HepG2 (cell line): ENCODE results near the gene PTPMT1. TPM values are rescaled to one million over a fixed set of nuclear protein-coding genes. Genes with fewer than 3 reads are reported as not detected.

Experiments
- ARNT ChIP-seq: fragments of 450-650 bp; IDR thresholded peaks from 2 replicates; pipeline ENCODE4 v1.6.1; 2017
- ERF ChIP-seq: IDR thresholded peaks from 2 replicates; pipeline ENCODE4 v1.6.1; 2018; ENCODE audit warnings: missing biosample characterization, missing genetic modification reagents
- RAD21 ChIP-seq: fragments of 450-650 bp; formaldehyde crosslinking; IDR thresholded peaks from 2 replicates; pipeline ENCODE4 v1.5.0; 2020; ENCODE audit warnings: mild to moderate bottlenecking
- SOX13 ChIP-seq, 3 experiments: fragments of 450-650 bp in 1 of 3; sonication (generic) in 1 of 3; formaldehyde crosslinking in 1 of 3; IDR thresholded peaks in 2 of 3; conservative IDR thresholded peaks in 1 of 3; 2 replicates each; pipeline versions ENCODE4 v1.5.0 to v1.6.1; 2016 to 2020; ENCODE audit warnings: antibody characterized with exemption in 1 of 3, mild to moderate bottlenecking in 1 of 3, missing compliant biosample characterization in 1 of 3, missing genetic modification reagents in 1 of 3, moderate library complexity in 1 of 3
- SSRP1 ChIP-seq: IDR thresholded peaks from 2 replicates; pipeline ENCODE4 v1.6.1; 2016; ENCODE audit warnings: control low read depth
- YEATS2 ChIP-seq: sonication (generic); formaldehyde crosslinking; IDR thresholded peaks from 2 replicates; pipeline ENCODE4 v1.4.0; 2020; ENCODE audit warnings: missing genetic modification reagents, borderline replicate concordance
- ZNF235 ChIP-seq: sonication (generic); formaldehyde crosslinking; IDR thresholded peaks from 2 replicates; pipeline ENCODE4 v1.8.1; 2023; ENCODE audit warnings: mild to moderate bottlenecking, missing genetic modification reagents, borderline replicate concordance
- ZNF746 ChIP-seq: sonication (generic); formaldehyde crosslinking; IDR thresholded peaks from 2 replicates; pipeline ENCODE4 v1.8.0; 2022; ENCODE audit warnings: mild to moderate bottlenecking, missing genetic modification reagents
- ZZZ3 ChIP-seq: sonication (generic); formaldehyde crosslinking; IDR thresholded peaks from 2 replicates; pipeline ENCODE4 v1.4.0; 2020; ENCODE audit warnings: missing genetic modification reagents, mild to moderate bottlenecking, borderline replicate concordance
- polyA plus RNA-seq, 8 experiments: library from polyadenylated mRNA; depleted of rRNA in 3 of 8; stranded (reverse) in 7 of 8; unstranded in 1 of 8; fragments of >200 nt; fragmentation: Illumina TruSeq in 4 of 8; extraction: Trizol in 4 of 8; gene quantifications; 2 replicates each; pipeline versions ENCODE4 v1.2.1 to v1.2.3, GENCODE V29; 2011 to 2016; ENCODE audit warnings: low read depth in 4 of 8, missing spikeins in 1 of 8, mixed read lengths in 1 of 8; ENCODE audit not compliant: insufficient read depth in 1 of 8
- total RNA-seq, 5 experiments: library from RNA; depleted of rRNA; stranded (reverse); fragments of >200 nt; fragmentation: Illumina TruSeq; extraction: Trizol; gene quantifications; 2 replicates each; pipeline ENCODE4 v1.2.3, GENCODE V29; 2016; ENCODE audit warnings: low read depth in 1 of 5
- TF ChIP-seq, protein P1 (sequence below): sonication (generic); formaldehyde crosslinking; IDR thresholded peaks from 2 replicates; pipeline ENCODE4 v1.4.0; 2020; ENCODE audit warnings: mild to moderate bottlenecking, missing genetic modification reagents
- TF ChIP-seq, protein P2 (sequence below): sonication (generic); formaldehyde crosslinking; IDR thresholded peaks from 2 replicates; pipeline ENCODE4 v1.4.0; 2020; ENCODE audit warnings: missing genetic modification reagents, mild to moderate bottlenecking, borderline replicate concordance
- TF ChIP-seq, protein P3 (sequence below): sonication (generic); formaldehyde crosslinking; IDR thresholded peaks from 2 replicates; pipeline ENCODE4 v1.8.0; 2023; ENCODE audit warnings: mild to moderate bottlenecking, missing genetic modification reagents

Gene PTPMT1
- total and polyA plus RNA-seq, 2 of the 13 experiments (the other 11 are each of a cell fraction or from before 2014, with no cell fraction given) = 55.6 to 129 TPM

DNA sequence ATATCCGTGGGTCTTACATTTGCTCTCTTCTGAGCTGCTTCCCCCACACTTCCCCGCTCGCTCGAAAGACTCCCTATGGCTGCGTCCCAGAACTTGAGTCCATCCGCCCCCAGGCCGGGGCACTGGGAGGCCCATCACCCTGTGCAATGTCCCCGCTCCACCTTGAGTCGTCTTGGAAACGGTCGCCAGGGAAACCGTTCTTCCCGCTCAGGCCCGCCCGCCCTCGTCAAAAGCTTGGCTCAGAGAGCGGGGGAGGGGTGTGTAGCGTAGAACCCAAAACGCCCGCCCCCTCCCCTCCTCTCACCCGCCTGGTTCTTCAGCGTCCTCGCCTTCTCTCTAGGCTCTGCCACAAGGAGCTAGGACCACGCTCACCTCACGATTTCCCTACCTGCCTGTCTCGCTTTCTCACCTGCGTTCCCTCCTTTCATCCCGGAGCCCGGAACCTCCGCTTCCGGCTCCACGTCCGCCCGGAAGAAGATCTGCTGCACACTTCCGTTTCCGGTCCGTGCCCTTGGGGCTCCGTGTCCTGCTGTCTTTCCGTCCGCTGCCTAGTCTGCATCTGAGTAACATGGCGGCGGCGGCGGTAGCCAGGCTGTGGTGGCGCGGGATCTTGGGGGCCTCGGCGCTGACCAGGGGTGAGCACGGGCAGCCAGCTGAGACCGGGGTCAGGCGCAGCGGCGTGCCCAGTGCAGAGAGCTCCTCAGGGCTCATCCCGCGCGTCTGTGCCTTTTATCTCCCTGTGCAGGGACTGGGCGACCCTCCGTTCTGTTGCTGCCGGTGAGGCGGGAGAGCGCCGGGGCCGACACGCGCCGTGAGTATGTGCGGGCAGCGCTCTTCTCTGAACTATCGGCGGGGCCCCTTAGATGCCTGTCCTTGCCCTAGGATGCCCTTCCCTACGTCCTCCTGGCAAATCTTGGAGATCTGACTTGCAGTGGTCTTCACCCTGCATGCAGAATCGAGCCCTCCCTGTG lies 13.4 kb downstream of the PTPMT1 start, which contains the start of the genes KBTBD4 and NDUFS3 (continued):
- peak; percentile 93; the same call in 1 of the 2 replicates for TF ChIP-seq ZZZ3 (CRISPR knock-in tag)
- no peak for TF ChIP-seq SOX13 (IDR thresholded peaks at IDR 0.05)
- peak in 1 of 2 experiments; percentile 55; a peak in 2 of 4 replicates for TF ChIP-seq SOX13 (CRISPR knock-in tag; conservative IDR thresholded peaks at IDR 0.05 in 1 of 2, IDR thresholded peaks at IDR 0.05 in 1 of 2)
- TF ChIP-seq ZNF746 (CRISPR knock-in tag) = peak; percentile 80
- TF ChIP-seq, protein P1, sequence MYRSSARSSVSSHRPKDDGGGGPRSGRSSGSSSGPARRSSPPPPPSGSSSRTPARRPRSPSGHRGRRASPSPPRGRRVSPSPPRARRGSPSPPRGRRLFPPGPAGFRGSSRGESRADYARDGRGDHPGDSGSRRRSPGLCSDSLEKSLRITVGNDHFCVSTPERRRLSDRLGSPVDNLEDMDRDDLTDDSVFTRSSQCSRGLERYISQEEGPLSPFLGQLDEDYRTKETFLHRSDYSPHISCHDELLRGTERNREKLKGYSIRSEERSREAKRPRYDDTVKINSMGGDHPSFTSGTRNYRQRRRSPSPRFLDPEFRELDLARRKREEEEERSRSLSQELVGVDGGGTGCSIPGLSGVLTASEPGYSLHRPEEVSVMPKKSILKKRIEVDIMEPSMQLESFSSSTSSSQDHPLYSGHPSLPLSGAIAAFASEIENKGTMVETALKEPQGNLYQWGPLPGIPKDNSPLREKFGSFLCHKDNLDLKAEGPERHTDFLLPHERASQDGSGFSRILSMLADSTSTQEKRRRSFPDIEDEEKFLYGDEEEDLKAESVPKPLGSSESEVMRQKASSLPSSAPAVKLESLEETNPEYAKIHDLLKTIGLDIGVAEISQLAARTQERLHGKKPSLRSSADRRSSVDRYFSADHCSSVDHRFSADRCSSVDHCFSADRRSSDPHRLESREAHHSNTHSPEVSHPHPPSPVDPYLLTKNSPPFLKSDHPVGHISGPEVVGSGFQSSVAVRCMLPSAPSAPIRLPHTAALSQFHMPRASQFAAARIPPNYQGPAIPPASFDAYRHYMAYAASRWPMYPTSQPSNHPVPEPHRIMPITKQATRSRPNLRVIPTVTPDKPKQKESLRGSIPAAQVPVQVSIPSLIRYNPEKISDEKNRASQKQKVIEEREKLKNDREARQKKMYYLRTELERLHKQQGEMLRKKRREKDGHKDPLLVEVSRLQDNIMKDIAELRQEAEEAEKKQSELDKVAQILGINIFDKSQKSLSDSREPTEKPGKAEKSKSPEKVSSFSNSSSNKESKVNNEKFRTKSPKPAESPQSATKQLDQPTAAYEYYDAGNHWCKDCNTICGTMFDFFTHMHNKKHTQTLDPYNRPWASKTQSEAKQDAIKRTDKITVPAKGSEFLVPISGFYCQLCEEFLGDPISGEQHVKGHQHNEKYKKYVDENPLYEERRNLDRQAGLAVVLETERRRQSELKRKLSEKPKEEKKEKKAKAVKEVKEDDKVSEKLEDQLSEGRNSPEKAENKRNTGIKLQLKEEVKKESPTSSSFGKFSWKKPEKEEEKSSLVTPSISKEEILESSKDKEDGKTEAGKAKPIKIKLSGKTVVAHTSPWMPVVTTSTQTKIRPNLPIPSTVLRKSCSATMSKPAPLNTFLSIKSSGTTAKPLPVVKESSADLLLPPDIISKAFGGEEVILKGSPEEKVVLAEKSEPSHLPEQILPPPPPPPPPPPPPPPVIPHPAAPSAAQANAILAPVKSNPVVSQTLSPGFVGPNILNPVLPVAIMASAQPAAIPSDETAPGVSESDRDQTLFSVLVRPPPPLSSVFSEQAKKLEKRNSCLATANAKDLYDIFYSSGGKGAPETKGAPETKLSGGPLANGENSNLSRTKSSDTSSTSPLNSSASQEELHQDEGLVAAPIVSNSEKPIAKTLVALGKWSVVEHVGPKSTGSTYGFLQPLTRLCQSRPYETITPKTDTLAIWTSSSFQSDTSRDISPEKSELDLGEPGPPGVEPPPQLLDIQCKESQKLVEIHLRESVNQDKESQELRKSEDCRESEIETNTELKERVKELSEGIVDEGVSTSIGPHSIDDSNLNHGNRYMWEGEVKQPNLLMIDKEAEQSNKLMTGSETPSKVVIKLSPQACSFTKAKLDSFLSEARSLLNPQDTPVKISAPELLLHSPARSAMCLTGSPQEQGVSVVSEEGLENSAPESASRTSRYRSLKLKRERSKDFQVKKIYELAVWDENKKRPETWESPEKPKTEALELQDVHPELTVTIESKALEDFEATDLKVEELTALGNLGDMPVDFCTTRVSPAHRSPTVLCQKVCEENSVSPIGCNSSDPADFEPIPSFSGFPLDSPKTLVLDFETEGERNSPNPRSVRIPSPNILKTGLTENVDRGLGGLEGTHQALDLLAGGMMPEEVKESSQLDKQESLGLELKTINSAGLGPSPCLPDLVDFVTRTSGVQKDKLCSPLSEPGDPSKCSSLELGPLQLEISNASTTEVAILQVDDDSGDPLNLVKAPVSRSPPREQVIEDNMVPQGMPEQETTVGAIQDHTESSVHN (CRISPR knock-in tag) = no peak
- TF ChIP-seq ARNT = no peak
- TF ChIP-seq ERF (CRISPR knock-in tag) = peak; percentile 97
- TF ChIP-seq, protein P2, sequence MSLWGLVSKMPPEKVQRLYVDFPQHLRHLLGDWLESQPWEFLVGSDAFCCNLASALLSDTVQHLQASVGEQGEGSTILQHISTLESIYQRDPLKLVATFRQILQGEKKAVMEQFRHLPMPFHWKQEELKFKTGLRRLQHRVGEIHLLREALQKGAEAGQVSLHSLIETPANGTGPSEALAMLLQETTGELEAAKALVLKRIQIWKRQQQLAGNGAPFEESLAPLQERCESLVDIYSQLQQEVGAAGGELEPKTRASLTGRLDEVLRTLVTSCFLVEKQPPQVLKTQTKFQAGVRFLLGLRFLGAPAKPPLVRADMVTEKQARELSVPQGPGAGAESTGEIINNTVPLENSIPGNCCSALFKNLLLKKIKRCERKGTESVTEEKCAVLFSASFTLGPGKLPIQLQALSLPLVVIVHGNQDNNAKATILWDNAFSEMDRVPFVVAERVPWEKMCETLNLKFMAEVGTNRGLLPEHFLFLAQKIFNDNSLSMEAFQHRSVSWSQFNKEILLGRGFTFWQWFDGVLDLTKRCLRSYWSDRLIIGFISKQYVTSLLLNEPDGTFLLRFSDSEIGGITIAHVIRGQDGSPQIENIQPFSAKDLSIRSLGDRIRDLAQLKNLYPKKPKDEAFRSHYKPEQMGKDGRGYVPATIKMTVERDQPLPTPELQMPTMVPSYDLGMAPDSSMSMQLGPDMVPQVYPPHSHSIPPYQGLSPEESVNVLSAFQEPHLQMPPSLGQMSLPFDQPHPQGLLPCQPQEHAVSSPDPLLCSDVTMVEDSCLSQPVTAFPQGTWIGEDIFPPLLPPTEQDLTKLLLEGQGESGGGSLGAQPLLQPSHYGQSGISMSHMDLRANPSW = peak; percentile 54; the same call in 1 of the 2 replicates
- TF ChIP-seq ZNF235 (CRISPR knock-in tag) = peak; percentile 65; the same call in 1 of the 2 replicates
- TF ChIP-seq, protein P3, sequence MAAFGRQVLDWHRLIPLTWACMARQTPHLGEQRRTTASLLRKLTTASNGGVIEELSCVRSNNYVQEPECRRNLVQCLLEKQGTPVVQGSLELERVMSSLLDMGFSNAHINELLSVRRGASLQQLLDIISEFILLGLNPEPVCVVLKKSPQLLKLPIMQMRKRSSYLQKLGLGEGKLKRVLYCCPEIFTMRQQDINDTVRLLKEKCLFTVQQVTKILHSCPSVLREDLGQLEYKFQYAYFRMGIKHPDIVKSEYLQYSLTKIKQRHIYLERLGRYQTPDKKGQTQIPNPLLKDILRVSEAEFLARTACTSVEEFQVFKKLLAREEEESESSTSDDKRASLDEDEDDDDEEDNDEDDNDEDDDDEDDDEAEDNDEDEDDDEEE = peak; percentile 83
- TF ChIP-seq SSRP1 = peak; percentile 70; the same call in 1 of the 2 replicates
- TF ChIP-seq YEATS2 (CRISPR knock-in tag) = peak; percentile 99
- peak; percentile 51; the same call in 1 of the 2 replicates for TF ChIP-seq RAD21 (CRISPR knock-in tag)
